ENCODE measurements around the gene SMURF1.

SMURF1 gene

GRCh38 chr7:99006739-99007424 is 137.0 kb downstream of the SMURF1 start:
- DNase-seq (ENCODE audit: low read depth in 1 of 2, low spot score in 1 of 2) = no peak

DNA sequence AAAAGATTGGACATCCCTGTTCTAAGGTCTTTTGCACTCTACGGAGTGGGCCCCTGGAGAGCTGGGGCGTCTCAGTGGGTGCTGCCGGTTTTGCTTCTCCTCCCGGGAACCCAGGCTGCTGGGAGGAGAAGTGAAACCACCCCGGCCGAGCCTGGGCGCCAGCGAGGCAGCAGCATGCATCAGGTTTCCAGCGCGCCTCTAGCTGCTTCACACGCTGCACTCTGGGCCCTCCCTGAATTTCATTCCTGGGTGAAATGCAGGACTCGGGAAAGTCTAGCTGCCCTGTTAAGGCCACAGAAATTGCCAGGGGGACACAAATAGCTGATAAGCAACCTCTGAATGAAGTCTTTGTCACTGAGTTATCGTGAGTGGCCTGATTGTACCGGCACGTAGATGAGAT is 138.1 kb downstream of the SMURF1 start:
- no peak for DNase-seq (ENCODE audit: low read depth in 1 of 2, low spot score in 1 of 2)

DNA sequence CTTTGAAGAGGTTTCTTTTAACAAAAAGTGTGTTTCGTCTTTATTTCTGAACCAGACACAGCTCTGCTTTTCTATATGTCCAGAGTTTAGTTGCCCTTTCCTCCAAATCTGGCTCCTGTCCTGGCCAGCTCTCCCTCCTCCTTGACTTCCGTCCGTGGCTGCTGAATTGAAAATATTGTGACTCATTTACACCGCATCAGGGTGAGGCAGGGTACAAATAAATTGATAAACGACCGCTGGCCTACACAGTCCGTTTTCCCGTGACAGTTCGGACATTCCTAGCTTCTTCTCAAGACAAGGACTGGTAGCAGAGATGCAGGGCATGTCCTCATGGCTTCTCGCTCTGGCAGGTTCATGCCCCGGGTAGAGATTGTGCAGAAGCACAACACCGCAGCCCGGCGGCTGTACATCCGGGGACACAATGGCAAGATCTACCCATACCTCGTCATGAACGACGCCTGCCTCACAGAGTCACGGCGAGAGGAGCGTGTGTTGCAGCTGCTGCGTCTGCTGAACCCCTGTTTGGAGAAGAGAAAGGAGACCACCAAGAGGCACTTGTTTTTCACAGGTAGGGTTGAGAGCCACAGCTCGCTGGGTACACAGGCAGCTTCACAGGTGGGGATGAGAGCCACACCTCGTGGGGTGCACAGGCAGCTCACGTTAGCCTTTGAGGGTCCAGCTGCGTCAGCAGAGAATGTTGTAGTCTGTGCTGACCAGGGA is 139.0 kb downstream of the SMURF1 start:
- DNase-seq (ENCODE audit: low read depth in 1 of 2, low spot score in 1 of 2) = no peak

GRCh38 chr7:99004216-99004615 is 139.7 kb downstream of the SMURF1 start:
- no peak for DNase-seq (ENCODE audit: low read depth in 1 of 2, low spot score in 1 of 2)

- no peak for DNase-seq (ENCODE audit: low read depth in 1 of 2, low spot score in 1 of 2)
These were observed 140.5 kb downstream of the SMURF1 start for GRCh38 chr7:99003419-99003818.

DNA sequence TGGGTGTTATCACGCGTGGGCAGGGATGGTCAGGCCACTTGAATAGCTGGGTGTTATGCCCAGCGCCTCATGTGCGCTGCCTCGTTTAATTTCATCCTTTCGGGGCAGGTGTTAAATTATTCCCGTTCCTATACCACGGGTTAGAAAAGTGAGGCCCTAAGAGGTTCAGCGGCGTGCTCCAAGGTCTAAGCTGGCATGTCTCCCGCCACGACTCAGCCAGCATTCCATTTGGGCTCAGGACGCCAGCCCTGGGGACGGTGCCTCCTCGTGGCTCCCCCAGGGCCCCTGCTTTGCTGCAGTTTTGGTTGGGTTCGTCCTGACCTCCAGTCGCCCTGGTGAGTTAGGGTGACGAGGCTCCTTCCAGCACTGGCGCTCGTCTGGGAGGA is 141.1 kb downstream of the SMURF1 start:
- no peak for DNase-seq (ENCODE audit: low read depth in 1 of 2, low spot score in 1 of 2)

- no peak for DNase-seq (ENCODE audit: low read depth in 1 of 2, low spot score in 1 of 2)
These were observed 141.6 kb downstream of the SMURF1 start for GRCh38 chr7:99002148-99002826.

GRCh38 chr7:99001482-99002147 is 142.3 kb downstream of the SMURF1 start:
- DNase-seq (ENCODE audit: low read depth in 1 of 2, low spot score in 1 of 2) = no peak

DNA sequence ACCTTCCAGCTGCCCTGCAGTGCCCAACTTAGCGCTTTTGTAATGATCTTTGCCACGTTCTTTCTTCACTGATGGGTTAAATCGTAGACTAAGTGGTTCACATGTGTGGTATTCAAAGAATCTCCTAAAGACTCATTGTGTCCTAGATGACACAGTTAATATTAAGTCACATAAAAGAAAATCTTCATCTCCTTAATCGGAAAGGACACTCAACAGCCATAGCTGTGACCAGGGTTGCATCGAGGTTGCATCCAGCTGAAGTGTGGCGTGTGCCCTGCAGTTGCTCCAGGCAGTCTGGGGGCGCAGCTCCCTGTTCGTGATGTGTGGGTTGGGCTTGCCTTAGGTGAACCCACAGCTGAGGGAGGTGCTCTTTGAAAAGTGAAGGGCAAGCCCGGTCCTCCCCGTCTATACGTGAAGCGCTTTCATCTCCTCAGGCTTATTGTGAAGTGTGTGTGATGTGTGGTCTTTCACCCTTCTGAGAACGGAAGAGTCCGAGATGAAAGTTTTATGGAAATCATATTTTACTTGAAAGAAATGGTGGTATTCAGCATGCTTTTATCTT is 142.9 kb downstream of the SMURF1 start:
- DNase-seq (ENCODE audit: low read depth in 1 of 2, low spot score in 1 of 2) = no peak

GRCh38 chr7:99000196-99000903 is 143.6 kb downstream of the SMURF1 start:
- DNase-seq (ENCODE audit: low read depth in 1 of 2, low spot score in 1 of 2) = no peak

DNA sequence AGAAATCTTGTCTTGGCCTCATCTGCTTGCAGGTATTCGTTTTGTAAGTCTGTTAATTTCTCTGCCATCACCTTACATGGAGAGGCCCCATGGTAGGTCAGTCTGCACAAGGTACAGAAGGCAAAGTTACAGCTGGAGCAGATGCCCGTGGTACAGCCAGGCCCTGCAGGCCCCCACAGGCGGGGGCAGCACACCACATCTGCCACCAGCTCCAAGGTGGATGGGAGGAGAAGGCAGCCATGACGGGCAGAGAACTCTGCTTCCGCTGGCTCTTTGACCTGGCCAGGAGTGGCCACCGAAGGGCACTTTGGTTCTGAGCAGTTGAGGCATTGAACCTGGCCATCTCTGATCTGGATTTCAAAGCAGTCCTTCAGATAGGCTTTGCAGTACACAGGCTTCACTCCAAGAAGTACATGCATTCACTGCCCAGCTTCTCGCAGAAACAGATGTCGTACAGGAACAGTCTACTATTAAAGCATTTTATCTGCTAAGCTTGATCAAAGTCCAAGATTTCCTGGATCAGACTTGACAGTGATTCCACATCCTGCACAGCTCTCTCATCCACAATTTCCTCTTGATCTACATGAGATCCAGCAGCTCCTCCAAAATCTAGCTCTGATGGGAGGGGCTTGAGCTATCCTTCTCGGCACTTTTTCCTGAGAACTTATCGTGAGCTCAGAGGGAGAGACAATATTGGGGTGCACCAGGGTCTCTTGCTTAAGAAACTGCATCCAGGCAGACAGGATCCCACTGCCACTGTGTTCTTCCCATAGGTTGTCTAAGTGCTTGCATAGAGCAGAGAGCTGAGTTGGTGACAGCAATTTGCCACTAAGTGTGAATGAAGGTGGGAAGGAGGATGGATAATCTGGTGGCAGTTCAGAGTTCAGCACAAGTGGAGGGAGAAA is 144.8 kb downstream of the SMURF1 start:
- no peak for DNase-seq (ENCODE audit: low read depth in 1 of 2, low spot score in 1 of 2)

DNA sequence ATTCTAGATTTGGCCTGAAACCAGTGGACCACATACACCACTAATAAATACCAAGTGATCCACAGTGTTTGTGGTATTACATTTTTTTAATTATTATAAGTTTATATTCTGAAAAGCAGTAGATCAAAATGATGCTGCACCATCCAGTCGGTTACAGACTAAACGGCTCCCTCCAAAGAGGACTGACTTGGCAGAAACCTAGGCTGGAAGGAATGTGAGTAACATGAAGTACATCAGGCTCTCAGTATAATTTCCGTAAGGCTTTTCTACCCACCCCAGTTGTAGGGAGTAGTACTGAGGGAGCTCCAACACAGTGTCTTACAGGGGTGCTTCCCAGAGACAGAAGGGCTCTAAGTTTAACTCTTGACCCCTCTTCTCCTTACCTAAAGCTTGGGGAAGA is 146.1 kb downstream of the SMURF1 start:
- no peak for DNase-seq (ENCODE audit: low read depth in 1 of 2, low spot score in 1 of 2)

DNA sequence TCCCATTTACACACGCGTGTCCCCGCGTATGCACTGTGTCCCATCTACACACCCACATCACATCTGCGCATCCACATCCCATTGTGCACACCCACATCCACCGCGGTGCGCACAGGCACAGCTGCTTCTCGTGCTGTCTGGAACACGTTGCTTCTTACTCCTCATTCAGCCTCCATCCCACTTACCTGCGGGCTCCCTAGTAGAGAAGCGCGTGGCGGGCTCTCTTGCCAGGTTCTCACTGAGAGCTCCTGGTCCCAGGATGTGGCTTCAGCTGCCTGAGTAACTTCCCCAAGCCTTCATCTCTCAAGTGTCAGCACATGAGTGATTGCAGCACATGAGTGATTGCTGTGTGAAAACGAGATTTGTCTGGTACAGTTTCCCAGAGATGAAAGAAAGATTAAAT is 147.8 kb downstream of the SMURF1 start:
- no peak for DNase-seq (ENCODE audit: low read depth in 1 of 2, low spot score in 1 of 2)

GRCh38 chr7:98995523-98996149 is 148.3 kb downstream of the SMURF1 start:
- DNase-seq (ENCODE audit: low read depth in 1 of 2, low spot score in 1 of 2) = no peak

DNA sequence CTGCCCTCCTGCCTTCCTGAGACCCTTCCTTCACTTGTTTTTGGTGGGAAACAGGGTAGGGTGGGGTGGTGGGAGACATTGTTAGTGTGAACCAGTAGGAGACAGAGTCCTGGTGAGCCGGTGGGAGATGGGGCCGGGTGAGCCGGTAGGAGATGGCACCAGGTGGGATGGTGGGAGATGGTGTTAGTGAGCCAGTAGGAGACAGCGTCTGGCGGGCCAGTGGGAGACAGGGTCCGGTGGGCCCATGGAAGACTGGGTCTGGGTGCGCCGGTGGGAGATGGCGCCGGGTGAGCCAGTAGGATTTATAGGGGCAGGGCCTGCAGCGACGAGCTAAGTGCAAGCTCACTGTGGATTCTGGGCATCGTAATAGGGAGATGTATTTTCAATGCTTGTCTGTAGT is 148.8 kb downstream of the SMURF1 start:
- no peak for DNase-seq (ENCODE audit: low read depth in 1 of 2, low spot score in 1 of 2)

DNA sequence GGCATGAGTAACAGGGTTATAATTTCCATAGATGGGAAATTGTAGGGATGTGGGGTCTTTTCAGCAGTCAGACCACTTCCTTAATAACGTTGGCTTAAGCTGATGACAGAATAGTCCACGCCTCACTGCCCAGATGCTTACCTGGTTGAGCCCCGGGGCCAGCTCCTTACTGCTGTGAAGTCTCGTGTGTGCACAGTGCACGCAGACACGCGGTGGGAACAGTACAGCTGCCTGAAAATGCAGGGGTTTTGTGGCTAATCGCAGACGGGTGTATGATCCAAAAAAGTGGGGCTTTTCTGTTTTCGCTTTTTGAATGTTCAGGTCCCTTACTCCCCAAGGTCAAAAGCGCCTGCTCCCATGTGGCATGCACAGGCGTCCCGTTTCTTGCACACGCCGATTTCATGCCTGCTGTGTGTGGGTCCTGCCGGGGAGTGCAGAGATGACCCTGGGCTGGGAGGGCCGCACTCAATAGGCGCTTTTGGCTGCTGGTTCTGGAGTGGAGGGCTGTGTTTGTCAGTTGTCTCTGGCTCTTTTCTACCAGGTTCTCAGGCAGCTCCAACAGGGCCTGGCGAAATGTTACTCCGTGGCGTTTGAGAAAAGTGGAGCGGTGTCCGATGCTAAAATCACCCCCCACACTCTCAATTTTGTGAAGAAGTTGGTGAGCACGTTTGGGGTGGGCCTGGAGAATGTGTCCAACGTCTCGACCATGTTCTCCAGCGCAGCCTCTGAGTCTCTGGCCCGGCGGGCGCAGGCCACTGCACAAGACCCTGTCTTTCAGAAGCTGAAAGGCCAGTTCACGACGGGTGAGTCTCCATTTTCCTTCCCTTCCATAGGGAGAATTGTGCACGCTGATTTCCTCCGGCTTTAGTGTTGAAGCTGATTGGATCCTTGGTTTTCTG is 149.6 kb downstream of the SMURF1 start:
- DNase-seq (ENCODE audit: low read depth in 1 of 2, low spot score in 1 of 2) = no peak

DNA sequence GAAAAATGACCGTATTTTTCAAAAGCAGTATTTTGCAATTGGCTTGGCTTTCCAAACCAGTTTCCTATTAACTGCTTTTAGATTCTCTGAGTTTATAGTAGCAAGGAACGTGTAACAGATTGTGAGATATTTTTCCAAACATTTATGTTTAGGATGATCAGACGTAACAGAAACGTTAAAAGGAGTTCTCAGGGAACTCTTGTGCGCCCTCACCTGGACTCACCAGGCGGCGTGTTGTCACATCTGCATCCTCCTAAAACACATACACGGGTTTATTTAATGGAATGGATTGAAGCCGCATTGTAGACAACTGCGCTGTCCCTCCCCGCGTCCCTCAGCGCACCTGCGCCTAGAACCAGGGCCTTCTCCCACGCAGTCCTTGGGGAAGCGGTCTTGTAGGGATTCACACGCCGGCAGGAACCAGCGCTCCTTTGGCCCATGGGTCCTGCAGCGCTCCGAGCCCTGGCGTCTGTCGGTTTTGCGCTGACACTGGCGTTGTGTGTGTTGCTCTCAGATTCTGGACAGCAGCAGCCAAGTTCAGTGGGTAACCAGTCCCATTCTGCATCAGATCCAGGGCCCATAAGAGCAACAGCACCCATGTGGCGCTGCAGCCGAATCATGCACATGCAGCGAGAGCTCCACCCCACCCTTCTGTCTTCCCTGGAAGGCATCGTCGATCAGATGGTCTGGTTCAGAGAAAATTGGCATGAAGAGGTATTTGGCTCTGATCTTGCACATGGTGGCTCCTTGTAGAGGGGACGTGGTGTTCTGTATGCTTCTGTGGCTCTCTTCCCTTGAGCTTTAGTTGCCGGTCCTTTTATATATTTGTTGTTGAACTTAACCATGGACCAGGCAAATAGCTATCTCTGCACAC is 150.6 kb downstream of the SMURF1 start:
- DNase-seq (ENCODE audit: low read depth in 1 of 2, low spot score in 1 of 2) = no peak
